HG03025 (cell line): ENCODE measurements around the gene WWC2.

Source experiments
- ATAC-seq: cut with Tn5 transposase; IDR thresholded peaks from one replicate; pipeline ENCODE4 v1.9.1; 2021; ENCODE audit warnings: mild to moderate bottlenecking, moderate library complexity; ENCODE audit not compliant: unreplicated experiment, low FRiP score

WWC2 gene

DNA sequence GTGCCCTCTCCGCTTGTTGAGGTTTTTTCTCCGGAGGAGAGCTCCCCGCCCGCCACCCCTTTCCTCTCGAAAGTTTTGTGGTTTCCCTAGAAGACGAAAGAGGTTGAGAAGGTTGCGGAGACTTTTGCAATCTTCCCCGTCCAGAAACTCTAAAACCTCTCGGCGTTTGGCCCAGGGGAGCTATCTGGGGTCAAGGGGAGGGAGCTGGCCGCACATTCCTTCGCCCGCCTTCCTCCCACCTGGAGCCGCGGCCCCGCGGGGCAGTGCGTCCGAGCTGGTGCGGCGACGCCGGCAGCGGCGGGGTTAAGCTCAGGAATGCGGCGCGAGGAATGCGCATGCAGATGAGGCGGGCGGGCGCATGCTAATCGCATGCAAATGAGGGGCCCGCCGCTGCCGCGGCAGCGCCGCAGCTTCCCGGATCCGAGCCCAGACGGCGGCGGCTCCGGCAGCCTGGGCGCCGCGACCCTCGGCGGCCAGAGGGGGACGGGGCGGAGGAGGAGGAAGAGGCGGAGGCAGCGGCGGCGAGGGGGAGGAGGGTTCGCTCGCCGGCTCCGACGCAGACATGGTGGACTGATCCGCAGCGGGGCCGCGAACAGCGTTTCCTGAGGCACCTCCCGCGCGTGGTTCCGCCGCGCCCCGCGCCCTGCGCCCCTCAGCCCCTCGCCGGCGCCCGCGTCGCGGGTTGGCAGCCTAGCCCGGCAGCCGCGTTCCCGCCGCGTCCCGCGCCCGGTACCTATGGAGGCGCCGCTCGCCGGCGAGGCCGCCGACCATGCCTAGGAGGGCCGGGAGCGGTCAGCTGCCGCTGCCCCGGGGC, at the start of gene WWC2:
Gene WWC2, plus strand, starts transcription at position 535 of the 814 bp plus-strand sequence. Its CDS starts 235 bp downstream, at position 770.
- ATAC-seq = peak; percentile 43

DNA sequence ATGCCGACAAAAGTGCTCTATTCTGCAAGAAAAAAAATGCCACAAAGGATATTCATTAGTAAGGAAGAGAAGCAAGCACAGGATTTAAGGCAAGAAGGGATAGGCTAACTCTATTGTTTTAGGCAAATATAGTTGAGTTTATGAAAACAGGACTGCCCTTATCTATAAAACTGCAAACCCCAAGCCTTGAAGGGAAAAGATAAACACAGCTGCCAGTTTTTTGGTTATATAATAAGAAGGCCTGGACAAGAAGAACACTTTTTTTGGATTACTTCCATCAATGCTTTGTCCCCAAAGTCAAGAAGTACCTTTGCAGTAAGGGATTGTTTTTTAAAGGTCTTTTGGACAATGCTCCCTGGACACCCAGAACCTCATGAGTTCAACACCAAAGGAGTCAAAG, 45.4 kb upstream of the WWC2 start:
- ATAC-seq = no peak

DNA sequence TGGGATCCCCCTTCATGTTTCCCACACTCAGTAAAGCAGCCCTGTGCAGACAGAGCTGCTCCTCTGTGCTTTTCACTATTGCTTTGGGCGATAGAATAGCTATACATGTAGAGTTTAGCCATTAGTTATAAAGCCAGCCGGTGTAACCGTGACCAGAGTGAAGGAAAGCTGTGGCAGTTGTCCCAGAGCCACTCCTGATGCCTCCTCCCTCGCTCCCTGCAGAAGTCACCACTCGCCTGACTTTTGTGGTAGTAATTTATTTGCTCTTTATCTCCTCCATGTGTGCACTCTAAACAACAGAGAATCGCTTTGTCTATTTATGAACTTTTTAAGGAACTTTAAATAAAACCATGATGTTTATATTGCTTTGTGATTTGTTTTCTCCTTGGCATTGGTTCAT, 41.8 kb upstream of the WWC2 start:
- ATAC-seq = no peak

DNA sequence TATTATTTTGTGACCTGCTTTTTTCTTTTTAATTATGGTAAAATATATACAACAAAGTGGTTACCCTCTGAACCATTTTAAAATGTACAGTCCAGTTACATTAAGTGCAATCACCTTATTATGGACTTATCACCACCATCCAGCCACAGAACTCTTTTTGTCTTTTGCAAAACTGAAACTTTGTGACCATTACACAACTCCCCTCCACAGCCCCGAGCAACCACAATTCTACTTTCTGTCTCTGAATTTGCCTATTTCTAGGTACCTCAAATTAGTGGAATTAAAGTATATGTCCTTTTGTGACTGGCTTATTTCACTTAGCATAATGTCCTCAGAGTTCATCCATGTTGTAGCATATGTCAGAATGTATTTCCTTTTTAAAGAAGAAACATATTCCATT, 39.3 kb upstream of the WWC2 start:
- ATAC-seq = no peak

DNA sequence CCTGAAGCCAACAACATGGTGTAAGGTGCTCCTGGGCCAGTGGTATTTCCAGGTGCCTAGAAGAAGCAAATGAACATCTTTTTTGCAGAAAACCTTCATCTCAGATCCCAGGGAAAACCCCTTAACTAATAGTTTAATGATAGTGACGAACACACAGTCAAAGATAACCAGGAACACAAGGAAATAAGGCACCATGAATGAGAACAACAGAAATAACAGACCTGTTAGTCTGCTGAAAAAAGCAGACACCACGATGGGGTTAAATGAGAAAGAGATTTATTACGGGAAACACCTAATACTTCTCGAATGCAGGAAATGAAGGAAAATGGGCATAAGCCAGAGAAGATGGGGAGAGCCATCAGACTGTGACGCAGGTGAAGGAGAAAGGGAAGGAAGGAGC, 30.6 kb upstream of the WWC2 start:
- no peak for ATAC-seq

DNA sequence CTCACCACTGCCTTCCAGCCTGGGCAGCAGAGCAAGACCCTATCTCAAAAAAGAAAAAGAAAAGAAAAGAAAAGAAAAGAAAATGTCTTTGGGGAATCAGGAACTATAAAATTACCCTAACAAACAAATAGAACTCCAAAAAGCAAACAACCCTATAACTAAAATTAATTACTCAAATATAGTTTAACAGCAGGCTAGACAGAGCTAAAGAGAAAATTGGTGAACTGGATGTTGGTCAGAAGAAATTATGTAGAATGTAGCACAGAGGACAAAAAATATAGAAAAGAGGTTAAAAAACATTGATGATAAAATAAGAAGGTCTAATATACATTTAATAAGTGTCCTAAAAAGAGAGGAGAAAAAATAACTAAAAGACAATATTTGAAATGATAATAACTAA, 27.8 kb upstream of the WWC2 start:
- no peak for ATAC-seq

DNA sequence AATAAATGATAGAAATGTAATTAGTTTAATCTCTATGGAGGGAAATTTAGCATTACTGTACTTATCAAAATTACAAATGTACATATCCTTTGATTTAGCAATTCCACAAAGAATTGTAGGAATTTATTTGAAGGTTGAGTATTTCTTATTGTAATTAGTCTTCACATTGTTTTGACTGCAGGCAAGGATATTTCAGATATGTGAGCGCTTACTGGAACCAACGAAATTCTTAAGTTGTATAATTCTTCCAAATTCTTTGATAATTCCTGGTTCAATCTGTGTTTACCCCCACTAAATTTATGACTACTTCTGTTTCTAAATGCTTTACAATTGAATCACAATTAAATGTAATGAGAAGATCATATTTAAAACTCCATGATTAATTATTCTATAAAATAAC, 26.9 kb upstream of the WWC2 start:
- ATAC-seq = no peak

DNA sequence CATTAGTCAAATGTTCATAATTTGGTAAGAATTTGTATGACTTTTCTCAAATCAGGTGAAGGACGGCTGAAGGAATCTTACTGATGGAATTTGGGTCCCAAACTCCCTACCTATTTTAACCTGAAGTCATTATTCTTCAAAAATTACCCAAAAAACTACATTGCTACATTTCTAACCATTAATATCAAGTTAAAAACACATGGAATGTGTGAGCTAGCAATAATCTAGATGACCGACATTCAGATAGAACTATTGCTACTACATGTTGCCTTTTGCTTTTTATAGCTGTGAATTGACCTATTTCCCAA, 25.3 kb upstream of the WWC2 start:
- no peak for ATAC-seq

DNA sequence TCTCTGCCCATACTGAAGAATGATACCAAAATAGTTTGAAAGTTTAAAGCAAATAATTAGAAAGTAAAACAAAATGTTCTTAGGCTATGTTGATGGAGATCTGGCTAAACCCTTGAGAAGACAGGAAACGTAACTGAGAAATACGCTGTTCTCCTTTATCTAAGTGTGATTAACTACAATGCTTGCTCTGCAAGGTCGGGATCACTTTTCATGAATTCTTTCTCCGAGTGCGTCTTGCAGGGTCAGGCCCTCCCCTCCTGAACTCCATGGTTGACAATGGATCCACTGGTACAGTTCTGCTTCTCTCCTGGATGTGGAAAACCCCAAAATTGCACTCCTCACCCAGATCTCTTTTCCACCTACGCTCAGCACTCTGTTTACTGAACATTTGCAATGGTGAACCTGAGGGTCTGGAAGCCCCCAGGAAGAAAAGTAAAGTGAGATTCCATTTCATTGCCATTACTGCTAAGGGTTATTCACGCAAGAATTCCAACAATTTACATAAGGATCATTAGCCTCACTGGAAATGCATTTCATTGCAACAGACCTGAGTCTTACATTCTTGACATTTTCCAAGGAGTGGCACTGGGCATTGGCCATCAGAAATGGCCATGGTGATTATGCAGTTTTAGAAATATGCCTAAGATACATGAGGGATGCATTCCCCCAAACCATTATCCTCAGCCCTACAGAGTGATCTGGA, 24.6 kb upstream of the WWC2 start:
- no peak for ATAC-seq

DNA sequence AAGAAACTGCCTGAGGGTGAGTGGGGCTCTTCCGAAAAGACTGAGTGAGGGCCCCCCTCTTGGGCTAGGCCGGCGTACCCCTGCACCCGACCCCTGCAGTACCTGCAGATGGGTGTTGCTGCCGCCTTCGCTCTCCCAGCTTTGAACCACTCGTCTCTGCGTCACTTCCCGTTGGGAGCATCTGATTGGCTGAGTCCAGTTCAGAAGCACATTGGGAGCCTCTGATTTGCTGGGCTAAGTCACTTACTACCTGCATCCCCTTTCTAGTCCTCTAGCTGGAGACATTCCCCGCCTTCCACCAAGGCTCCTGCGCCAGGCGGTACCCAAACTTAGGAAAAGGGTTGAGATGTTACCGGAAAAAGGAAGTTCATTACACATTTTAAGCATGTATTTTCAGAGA, 20.4 kb upstream of the WWC2 start:
- no peak for ATAC-seq

DNA sequence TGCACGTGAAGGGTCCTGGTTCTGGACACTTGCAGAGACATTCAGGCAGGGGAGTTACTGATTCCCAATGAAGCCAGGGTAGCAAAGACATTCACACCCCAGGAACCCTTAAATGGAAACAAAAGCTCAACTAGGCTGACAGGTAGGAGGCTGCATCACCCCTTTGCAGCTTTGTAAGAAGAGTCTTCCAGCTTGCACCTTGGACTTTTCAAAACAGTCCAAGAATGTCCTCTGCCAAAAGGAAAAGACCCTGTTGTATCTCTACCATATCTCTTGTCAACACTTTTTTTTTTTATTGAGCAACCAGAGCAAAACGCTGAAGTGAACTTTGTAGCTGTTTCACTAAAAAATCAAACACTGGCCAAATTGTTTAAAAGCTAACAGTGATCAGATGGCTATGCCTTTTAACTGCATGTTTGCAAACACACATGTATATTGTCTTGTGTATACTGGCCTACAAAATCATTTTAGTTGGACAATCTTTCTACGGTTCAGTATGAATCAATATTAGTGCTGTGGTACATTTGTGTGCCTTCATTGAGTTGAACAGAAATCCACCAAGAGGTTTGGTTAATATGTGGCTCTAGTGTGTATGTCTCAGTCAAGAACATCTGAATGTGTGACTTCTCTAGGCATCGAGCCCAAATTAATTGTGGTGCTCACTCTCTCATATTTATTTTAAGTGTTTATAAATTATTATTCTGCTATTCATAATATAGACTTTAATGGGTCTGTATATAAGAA, 18.5 kb upstream of the WWC2 start:
- no peak for ATAC-seq

DNA sequence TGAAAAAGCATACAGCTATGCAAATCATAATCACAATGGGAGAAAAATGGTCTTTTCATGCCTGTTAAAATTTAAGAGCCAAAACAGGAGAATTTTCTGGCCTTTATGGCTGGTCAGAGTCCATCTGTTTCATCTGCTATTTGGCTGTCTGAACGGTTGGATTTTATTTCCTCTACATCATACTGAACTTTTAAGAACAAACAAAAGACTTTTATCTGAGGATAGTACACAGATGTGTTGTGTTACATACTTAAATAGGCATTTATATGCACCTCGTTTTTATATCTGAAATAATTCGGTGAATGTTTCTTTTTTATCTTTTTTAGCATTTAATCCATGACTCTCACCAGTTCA, 18.0 kb upstream of the WWC2 start:
- no peak for ATAC-seq

DNA sequence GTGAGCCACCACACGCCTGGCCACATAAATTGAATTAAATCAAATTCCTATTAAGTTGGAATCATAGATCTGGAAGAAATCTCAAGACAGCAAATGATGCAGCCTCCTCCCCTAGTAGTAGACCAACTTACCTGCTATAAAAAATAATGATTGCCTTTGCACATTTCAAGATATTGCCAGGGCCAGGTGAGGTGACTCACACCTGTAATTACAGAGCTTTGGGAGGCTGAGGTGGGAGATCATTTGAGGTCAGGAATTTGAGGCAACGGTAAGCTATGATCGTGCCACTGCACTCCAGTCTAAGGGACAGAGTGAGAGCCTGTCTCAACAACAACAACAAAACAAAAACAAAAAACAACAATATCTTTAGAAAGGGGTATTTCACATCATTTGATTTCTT, 17.0 kb upstream of the WWC2 start:
- no peak for ATAC-seq

DNA sequence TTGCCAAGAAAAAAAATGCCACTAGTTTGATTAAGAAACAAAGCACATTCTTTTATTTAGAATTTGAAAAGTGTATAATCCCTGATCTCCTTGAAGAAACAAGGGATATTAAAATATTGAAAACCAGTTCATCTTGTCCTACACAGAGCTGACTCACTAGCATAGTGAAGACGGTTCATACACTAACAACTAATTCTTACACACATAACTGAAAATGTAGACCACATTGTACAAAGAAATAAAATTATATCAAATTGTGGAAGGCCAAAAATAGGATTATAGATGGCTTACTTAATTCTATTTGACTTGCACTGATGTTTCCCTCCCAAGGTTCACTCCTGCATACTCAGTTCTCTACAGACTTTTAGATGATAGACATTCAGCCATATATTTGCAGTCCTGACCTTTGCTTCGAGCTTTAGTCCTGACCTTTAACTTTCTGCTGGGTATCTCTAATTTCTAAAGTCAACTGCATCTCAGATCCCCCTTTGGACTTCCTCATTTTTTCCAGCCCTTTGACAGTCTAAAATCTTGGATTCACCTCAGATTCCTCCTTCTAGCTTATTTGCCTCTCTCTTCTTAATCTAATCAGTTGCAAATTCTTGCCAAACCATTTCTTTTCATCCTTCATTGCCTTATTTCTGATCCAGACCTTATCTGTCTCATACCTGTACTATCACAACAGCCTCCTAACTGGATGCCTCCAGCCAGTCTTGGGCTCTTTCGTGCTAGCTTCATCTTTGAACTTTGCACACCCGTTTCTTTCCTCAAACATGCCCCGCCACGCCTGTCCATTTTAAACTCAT, 4.5 kb upstream of the WWC2 start:
- no peak for ATAC-seq

DNA sequence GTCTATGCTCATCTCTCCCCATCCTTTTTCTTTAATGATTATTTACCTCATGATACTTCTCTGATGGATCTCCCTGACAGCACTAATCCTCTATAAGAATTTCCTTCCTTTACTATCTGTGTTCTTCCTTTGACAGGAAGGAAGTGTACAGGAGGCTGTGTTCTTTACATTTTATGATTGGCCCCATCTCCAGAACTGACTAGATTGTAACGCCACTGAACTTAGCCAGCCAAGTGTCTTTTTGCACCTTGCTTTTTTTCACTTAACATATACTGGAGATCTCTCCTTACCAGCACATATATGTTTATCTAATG, 3.9 kb upstream of the WWC2 start:
- ATAC-seq = no peak

DNA sequence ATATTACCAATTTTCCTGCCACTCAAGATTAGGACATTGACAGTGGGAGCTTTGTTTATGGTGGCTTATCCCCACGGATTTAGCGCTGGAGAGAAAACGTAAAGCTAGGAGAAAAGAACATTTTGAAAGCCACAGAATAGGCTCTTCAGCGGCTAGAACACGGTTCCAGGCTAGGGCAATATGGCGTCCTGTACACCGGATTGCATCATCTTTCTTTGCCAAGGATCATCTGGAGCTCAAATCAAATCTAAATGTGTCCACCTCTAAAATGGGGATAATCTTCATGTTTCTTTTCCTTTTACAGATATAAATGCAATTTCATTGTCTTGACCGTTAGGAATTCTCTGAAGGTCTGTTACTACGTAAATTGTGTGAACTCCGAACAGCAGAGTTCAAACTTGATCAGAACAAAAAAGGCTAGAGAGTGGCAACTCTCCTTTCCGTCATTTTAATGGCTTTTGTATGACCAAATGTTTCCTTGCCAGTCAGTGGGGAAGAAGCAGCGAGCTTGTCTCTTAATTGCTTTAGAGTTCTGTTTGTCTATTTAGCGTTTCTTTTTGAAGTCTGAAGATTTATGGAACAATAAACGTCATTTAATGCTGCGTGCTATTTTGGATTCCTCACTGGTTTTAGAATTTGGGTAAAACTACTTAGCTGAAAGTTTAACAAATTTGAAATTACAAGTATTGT, 2.6 kb upstream of the WWC2 start:
- ATAC-seq = no peak

DNA sequence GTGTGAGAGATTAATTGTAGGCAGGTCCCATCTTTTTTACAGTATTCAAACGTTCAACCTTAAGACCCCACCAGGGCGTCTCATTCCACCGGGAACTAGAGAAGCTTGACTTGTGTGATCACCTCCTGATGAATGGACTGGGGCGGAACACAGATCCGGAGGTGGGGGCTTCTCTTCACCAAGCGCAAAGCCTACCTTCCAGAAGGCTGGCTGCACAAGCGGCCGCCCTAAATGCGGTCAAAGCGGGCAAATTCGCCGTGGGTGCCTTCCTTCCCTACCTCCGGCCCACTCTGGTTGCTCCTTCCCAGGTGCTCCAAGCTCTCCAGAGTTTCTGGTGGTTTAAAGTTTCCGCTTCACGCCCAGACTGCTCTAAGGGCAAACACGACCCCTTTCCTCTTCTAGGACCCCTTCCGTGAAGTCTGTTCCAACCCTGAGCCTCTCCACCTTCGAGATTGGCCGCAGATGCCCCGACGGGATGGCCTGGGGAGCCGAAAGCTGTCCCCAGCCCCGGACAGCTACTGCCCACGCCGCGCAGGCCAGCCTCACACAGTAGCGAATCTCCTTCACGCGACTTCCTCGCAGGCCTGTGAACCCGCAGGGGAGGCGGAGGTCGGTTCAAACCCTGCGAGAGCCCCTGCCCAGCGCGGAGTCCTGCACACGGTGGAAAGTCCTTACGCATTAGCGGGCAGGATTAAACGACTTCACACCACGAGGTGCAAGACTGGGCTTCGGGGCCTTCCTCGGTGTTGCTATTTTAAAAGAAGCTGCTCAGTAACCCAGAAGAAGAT, 1.6 kb upstream of the WWC2 start:
- no peak for ATAC-seq

DNA sequence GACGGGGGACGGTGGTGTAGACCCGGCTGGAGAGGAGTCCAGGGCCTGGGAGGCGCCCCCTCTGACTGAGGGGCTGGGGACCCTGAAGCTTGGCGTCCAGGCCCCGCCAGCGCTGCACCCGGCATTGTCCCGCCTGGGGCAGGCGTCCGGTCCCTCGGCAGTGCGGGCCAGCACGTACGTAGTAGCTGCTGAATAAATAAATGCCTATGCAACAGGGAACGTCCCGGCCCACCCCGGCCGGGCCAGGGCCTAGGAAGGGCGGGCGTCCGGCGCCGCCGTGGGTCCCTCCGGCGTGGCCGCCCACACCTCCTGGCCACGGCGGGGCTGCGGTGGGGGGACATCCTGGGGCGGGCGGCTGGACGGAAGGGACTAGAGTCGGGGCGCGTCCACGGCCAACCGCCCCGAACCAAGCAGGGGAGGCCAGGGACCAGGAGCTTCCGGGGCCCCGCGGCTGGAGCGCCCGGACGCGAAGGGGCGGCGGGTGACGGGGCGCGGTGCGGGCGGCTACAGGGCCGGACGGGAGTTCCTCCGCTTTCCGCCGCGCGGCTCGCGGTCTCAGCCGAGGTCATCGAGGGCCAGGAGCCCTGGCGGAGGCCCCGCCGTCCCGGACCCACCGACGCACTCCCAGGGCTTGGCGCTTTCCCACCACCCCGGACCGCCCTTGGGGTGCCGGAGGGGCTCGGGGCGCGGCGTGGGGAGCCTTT, 886 bp upstream of the WWC2 start:
- peak; percentile 21 for ATAC-seq
